Prostate gland (tissue), 2 donors: ENCODE data around the gene C1orf174.

ENCODE experiments used
- CTCF ChIP-seq, 4 experiments: fragments of 200-600 bp in 2 of 4; fragments of 450-650 bp in 2 of 4; sonication (generic) in 2 of 4; IDR thresholded peaks; 1 replicate in 3 of 4; 2 replicates in 1 of 4; pipeline ENCODE4 v1.5.1; 2016 to 2019; ENCODE audit warnings: antibody characterized with exemption in 4 of 4, mild to moderate bottlenecking in 2 of 4, moderate library complexity in 2 of 4
- POLR2A ChIP-seq: fragments of 450-650 bp; IDR thresholded peaks from one replicate; pipeline ENCODE4 v1.6.1; 2016; ENCODE audit warnings: antibody characterized with exemption, mild to moderate bottlenecking

GRCh38 chr1:3888301-3888700, 11.8 kb downstream of the C1orf174 start:
- no peak for TF ChIP-seq CTCF (IDR thresholded peaks at IDR 0.05)
- TF ChIP-seq POLR2A: no peak
